NCI-H2107 treated with DMSO at 0.1 percent for 48 hours (cell line): Measurements from ENCODE around the gene RABAC1.
"Not testable (repeated sequence)": the region's sequence is repeated elsewhere in the genome, so short reads cannot be mapped to it uniquely, and the experiment has no call there.

Experiments used
- DNase-seq: peaks from one replicate; lab custom pipeline; 2025; ENCODE audit not compliant: unreplicated experiment; lab: John Stamatoyannopoulos, UW

The RABAC1 gene

GRCh38 chr19:41918095-41918494 lies 41.0 kb downstream of the RABAC1 start:
- DNase-seq, result no peak

- no peak for DNase-seq
Measured at GRCh38 chr19:41917676-41918075, 41.4 kb downstream of the RABAC1 start.

- no peak for DNase-seq
Measured at GRCh38 chr19:41915776-41916414, 43.2 kb downstream of the RABAC1 start.

- no peak for DNase-seq
Measured at GRCh38 chr19:41915021-41915775, 43.9 kb downstream of the RABAC1 start.

- not testable (repeated sequence) for DNase-seq
Measured at GRCh38 chr19:41914424-41914834, 44.7 kb downstream of the RABAC1 start.

GRCh38 chr19:41913538-41914423 lies 45.3 kb downstream of the RABAC1 start:
- DNase-seq, result no peak

- no peak for DNase-seq
Measured at GRCh38 chr19:41912899-41913537, 46.1 kb downstream of the RABAC1 start.

- DNase-seq, result no peak
Measured at GRCh38 chr19:41911889-41912731, 47.0 kb downstream of the RABAC1 start.

- no peak for DNase-seq
Measured at GRCh38 chr19:41910992-41911888, 47.9 kb downstream of the RABAC1 start.

GRCh38 chr19:41910240-41910991 lies 48.7 kb downstream of the RABAC1 start:
- no peak for DNase-seq

- no peak for DNase-seq
Measured at GRCh38 chr19:41909706-41910105, 49.4 kb downstream of the RABAC1 start.

- DNase-seq, result no peak
Measured at GRCh38 chr19:41908724-41909464, 50.2 kb downstream of the RABAC1 start.

GRCh38 chr19:41907994-41908615 lies 51.0 kb downstream of the RABAC1 start:
- DNase-seq, result no peak

- DNase-seq, result no peak
Measured at GRCh38 chr19:41906916-41907680, 52.0 kb downstream of the RABAC1 start.
